Caki2 (cell line): ENCODE measurements around the gene TBXA2R. TPM values are rescaled to one million over a fixed set of nuclear protein-coding genes. Genes with fewer than 3 reads are reported as not detected.
"Not testable (repeated sequence)": the region's sequence is repeated elsewhere in the genome, so short reads cannot be mapped to it uniquely, and the experiment has no call there.

Experiments used
- DNase-seq: peaks from one replicate; pipeline ENCODE4 v3.0.0-alpha.2; 2015; ENCODE audit warnings: low read depth
- in situ Hi-C: cut with HindIII; loops from 2 replicates; pipeline ENCODE4 v1.10.0; 2016; ENCODE audit warnings: low sequenced_read_pairs, low pct_unique_long_range_greater_than_20kb, mixed read lengths
- total RNA-seq: library from RNA; depleted of rRNA; stranded (reverse); fragments of >200 nt; shearing (Covaris generic); gene quantifications from 2 replicates; pipeline ENCODE4 v1.2.3, GENCODE V29; 2014; ENCODE audit warnings: low replicate concordance; rRNA removed

The TBXA2R gene
- 0.98 TPM in 1 of 2 replicates, not detected in the other for total RNA-seq

- DNase-seq, result peak; percentile 56
Measured at GRCh38 chr19:3606690-3607289, at the start of gene TBXA2R. Gene TBXA2R (minus strand): TSS chr19:3606875. CDS start chr19:3600634, 6,241 bp downstream.

GRCh38 chr19:3656073-3656746 is 49.5 kb upstream of the TBXA2R start:
- in situ Hi-C loops, result no loop called here
- peak; percentile 67 for DNase-seq

More at GRCh38 chr19:3606690-3607289, at the start of gene TBXA2R:
- in situ Hi-C loops, result no loop called here

- in situ Hi-C loops, result no loop called here
- peak; percentile 70 for DNase-seq
Measured at GRCh38 chr19:3655402-3656072, 48.9 kb upstream of the TBXA2R start.

GRCh38 chr19:3653865-3654513 is 47.3 kb upstream of the TBXA2R start:
- in situ Hi-C loops, result no loop called here
- DNase-seq, result no peak

GRCh38 chr19:3653081-3653795 is 46.6 kb upstream of the TBXA2R start:
- in situ Hi-C loops, result no loop called here

GRCh38 chr19:3652422-3652821 is 45.7 kb upstream of the TBXA2R start:
- no peak for DNase-seq
- in situ Hi-C loops, result no loop called here

More at GRCh38 chr19:3653081-3653795, 46.6 kb upstream of the TBXA2R start:
- DNase-seq, result no peak

- DNase-seq, result no peak
- in situ Hi-C loops, result no loop called here
Measured at GRCh38 chr19:3651684-3652083, 45.0 kb upstream of the TBXA2R start.

- in situ Hi-C loops, result no loop called here
- no peak for DNase-seq
Measured at GRCh38 chr19:3649888-3650287, 43.2 kb upstream of the TBXA2R start.

GRCh38 chr19:3648037-3648905 is 41.6 kb upstream of the TBXA2R start:
- in situ Hi-C loops, result no loop called here
- no peak for DNase-seq

GRCh38 chr19:3647102-3647501 is 40.4 kb upstream of the TBXA2R start:
- DNase-seq, in situ Hi-C loops: not testable (repeated sequence)

- in situ Hi-C loops, result no loop called here
- DNase-seq, result no peak
Measured at GRCh38 chr19:3646336-3647092, 39.8 kb upstream of the TBXA2R start.

- in situ Hi-C loops, result no loop called here
- no peak for DNase-seq
Measured at GRCh38 chr19:3645726-3646125, 39.1 kb upstream of the TBXA2R start.

- DNase-seq, result no peak
- in situ Hi-C loops, result no loop called here
Measured at GRCh38 chr19:3645067-3645396, 38.4 kb upstream of the TBXA2R start.

GRCh38 chr19:3644351-3645066 is 37.8 kb upstream of the TBXA2R start:
- no peak for DNase-seq
- in situ Hi-C loops, result no loop called here

GRCh38 chr19:3643674-3644313 is 37.1 kb upstream of the TBXA2R start:
- DNase-seq, result no peak
- in situ Hi-C loops, result no loop called here
